Ovary (tissue), 9 donors: ENCODE data around the gene TSPAN4. TPM values are rescaled to one million over a fixed set of nuclear protein-coding genes. Genes with fewer than 3 reads are reported as not detected.
A peak's percentile ranks its signal among the peaks of the same experiment; 100 is the strongest.

Experiments used
- DNase-seq, 5 donors: peaks; one replicate each; pipeline ENCODE4 v3.0.0-alpha.2; 2019 to 2020
- H3K27ac ChIP-seq, 2 donors: fragments of 200-600 bp; one replicate each; pipeline versions ENCODE4 v1.5.1 to v1.8.0; 2019 to 2022
- H3K27me3 ChIP-seq: fragments of 200-600 bp; one replicate; pipeline ENCODE4 v1.8.0; 2022
- H3K36me3 ChIP-seq: fragments of 200-600 bp; sonication (generic); one replicate; pipeline ENCODE4 v1.5.1; 2019
- H3K4me1 ChIP-seq: one replicate; pipeline ENCODE4 v1.8.1; 2013; ENCODE audit warnings: mild to moderate bottlenecking, moderate library complexity; ENCODE audit not compliant: insufficient read depth
- H3K4me3 ChIP-seq: fragments of 200-600 bp; sonication (generic); one replicate; pipeline ENCODE4 v1.5.1; 2017
- H3K9me3 ChIP-seq, 2 donors: fragments of 200-600 bp in 1 of 2; sonication (generic) in 1 of 2; one replicate each; pipeline versions ENCODE4 v1.5.1 to v1.8.1; 2013 to 2019; ENCODE audit warnings: mild to moderate bottlenecking in 1 of 2, moderate library complexity in 1 of 2
- EP300 ChIP-seq: sonication (generic); formaldehyde crosslinking; IDR thresholded peaks from one replicate; pipeline ENCODE4 v1.6.1; 2017; ENCODE audit warnings: antibody characterized with exemption
- POLR2A ChIP-seq: fragments of 450-650 bp; IDR thresholded peaks from one replicate; pipeline ENCODE4 v1.6.1; 2017; ENCODE audit warnings: antibody characterized with exemption, mild to moderate bottlenecking, moderate library complexity
- WGBS, 3 donors: extraction: QIAGEN DNeasy Blood & Tissue Kit in 1 of 3; methylation state at CpG; one replicate each; pipeline versions ENCODE4 v1.1.5 to v1.1.7; 2013 to 2017; 5-methylcytosine and 5-hydroxymethylcytosine counted together
- intact Hi-C, 4 donors: fragments of 100-400 bp; cut with DNase I; formaldehyde crosslinking; loops; one replicate each; pipeline versions ENCODE4 v1.11.0 to v1.15.1; 2022 to 2023
- polyA plus RNA-seq, 2 donors: library from polyadenylated mRNA; stranded (reverse); fragments of 200-250 nt in 1 of 2; fragments of 350-450 nt in 1 of 2; fragmentation: Illumina TruSeq in 1 of 2; extraction: RNeasy Lipid Tissue Mini Kit (QIAGEN cat#74804) in 1 of 2; gene quantifications; one replicate each; pipeline ENCODE4 v1.2.3, GENCODE V29; 2013 to 2014
- total RNA-seq, 7 donors: library from RNA; depleted of rRNA in 2 of 7; stranded (reverse); fragments of >200 nt in 2 of 7; fragmentation: NEBNext Ultra II Directional in 3 of 7; extraction: Animal tissue kit (Norgen Biotek cat#: 25700) in 3 of 7; gene quantifications; one replicate each; pipeline versions ENCODE4 v1.1.0 to v1.2.4, GENCODE V29; 2016 to 2023
- TF ChIP-seq, protein P1 (sequence below), 3 donors: fragments of 450-650 bp in 2 of 3; fragments of 200-600 bp in 1 of 3; IDR thresholded peaks; one replicate each; pipeline versions ENCODE4 v1.5.1 to v1.8.0; 2016 to 2022; ENCODE audit warnings: antibody characterized with exemption in 3 of 3, mild to moderate bottlenecking in 1 of 3
- donor health status: DM: no; HTN: no; CAD: no; lungs with moderate emphysema.
- donor health status: DM: no; HTN: no; CAD: no.
- donor health status: Bipolar disorder and iron deficiency.
- donor health status: DM: yes; HTN: yes; CAD: no.
- donor health status: DM: no; HTN: no; CAD: no.
- donor health status: DM: yes; HTN: yes; CAD: no.

TSPAN4 gene
- total and polyA plus RNA-seq, 9 donors: 6.4 to 124 (median 89.7) TPM

- intact Hi-C loops: no loop called here
- Histone ChIP-seq H3K36me3 (no peaks in the 10 kb centered on the region), H3K27me3 (no peaks in the 10 kb centered on the region), H3K4me3 (no peak overlapping the region), H3K9me3 (no peaks in the 10 kb centered on the region), H3K4me1 (peaks cover 10% of the 10 kb centered on the region), H3K27ac (no peak overlapping the region)
- DNase-seq: no peak
- TF ChIP-seq EP300: no peak
- TF ChIP-seq, protein P1, sequence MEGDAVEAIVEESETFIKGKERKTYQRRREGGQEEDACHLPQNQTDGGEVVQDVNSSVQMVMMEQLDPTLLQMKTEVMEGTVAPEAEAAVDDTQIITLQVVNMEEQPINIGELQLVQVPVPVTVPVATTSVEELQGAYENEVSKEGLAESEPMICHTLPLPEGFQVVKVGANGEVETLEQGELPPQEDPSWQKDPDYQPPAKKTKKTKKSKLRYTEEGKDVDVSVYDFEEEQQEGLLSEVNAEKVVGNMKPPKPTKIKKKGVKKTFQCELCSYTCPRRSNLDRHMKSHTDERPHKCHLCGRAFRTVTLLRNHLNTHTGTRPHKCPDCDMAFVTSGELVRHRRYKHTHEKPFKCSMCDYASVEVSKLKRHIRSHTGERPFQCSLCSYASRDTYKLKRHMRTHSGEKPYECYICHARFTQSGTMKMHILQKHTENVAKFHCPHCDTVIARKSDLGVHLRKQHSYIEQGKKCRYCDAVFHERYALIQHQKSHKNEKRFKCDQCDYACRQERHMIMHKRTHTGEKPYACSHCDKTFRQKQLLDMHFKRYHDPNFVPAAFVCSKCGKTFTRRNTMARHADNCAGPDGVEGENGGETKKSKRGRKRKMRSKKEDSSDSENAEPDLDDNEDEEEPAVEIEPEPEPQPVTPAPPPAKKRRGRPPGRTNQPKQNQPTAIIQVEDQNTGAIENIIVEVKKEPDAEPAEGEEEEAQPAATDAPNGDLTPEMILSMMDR (IDR thresholded peaks at IDR 0.05): no peak
- no peak for TF ChIP-seq POLR2A
- WGBS, 3 donors: 85 to 91% (median 87%) methylated on average over 21 of the region's 21 CpGs
These were observed 33.2 kb downstream of the TSPAN4 start for GRCh38 chr11:875769-876301.

GRCh38 chr11:876545-876944 lies 33.9 kb downstream of the TSPAN4 start:
- H3K4me3 ChIP-seq: no peak overlapping the region
- no peaks in the 10 kb centered on the region for H3K9me3 ChIP-seq
- peaks cover 10% of the 10 kb centered on the region for H3K4me1 ChIP-seq
- WGBS, 3 donors: 27 to 65% (median 60%) methylated on average over 12 of the region's 12 CpGs
- peak in 2 of 5 donors; percentile 43 to 68 for DNase-seq
- H3K27me3 ChIP-seq: no peaks in the 10 kb centered on the region
- TF ChIP-seq EP300 (no peak), POLR2A (no peak)
- TF ChIP-seq, protein P1 (IDR thresholded peaks at IDR 0.05): no peak
- no peaks in the 10 kb centered on the region for H3K36me3 ChIP-seq
- intact Hi-C loops: no loop called here
- H3K27ac ChIP-seq: no peak overlapping the region

- H3K27ac ChIP-seq: no peak overlapping the region
- H3K4me1 ChIP-seq: peaks cover 10% of the 10 kb centered on the region
- no peak for DNase-seq
- H3K9me3 ChIP-seq: no peaks in the 10 kb centered on the region
- no peaks in the 10 kb centered on the region for H3K36me3 ChIP-seq
- no peaks in the 10 kb centered on the region for H3K27me3 ChIP-seq
- H3K4me3 ChIP-seq: no peak overlapping the region
- intact Hi-C loops: no loop called here
- 86 to 96% (median 91%) methylated on average over 11 of the region's 11 CpGs for WGBS, 3 donors
- TF ChIP-seq, protein P1 (IDR thresholded peaks at IDR 0.05): no peak
- TF ChIP-seq POLR2A (no peak), EP300 (no peak)
These were observed 34.9 kb downstream of the TSPAN4 start for GRCh38 chr11:877565-877964.

DNA sequence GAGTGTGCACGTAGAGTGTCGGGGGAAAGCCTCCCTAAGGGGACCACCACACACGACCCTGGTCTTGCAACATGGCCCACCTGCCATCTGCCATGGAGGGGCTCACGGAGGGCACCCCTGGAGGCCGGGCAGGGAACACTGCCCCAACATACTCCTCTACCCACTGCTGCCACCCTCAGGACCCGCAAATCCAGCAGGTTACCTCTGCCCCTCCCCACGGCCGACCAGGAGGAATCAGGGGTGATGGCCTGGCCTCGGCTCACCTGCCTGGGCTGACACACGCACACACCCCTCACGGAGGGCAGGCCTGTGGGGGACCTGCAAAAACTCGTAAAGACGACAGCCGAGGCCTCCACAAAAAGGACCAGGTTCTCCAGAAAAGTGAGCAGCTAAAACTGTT lies 37.8 kb downstream of the TSPAN4 start:
- no peak overlapping the region for H3K27ac ChIP-seq

More for the DNA sequence above, 37.8 kb downstream of the TSPAN4 start:
- Histone ChIP-seq H3K4me1 (peaks cover 4% of the 10 kb centered on the region), H3K27me3 (no peaks in the 10 kb centered on the region), H3K4me3 (no peak overlapping the region), H3K9me3 (no peaks in the 10 kb centered on the region), H3K36me3 (no peaks in the 10 kb centered on the region)
- intact Hi-C loops: loop anchor here in 1 of 4 donors (5.0 kb wide), 1 partner anchor 1422 kb away; the partner anchor contains the start of genes C11orf21 and TSPAN32
- TF ChIP-seq, protein P1 (IDR thresholded peaks at IDR 0.05): no peak
- no peak for TF ChIP-seq EP300
- TF ChIP-seq POLR2A: no peak
- no peak for DNase-seq
- WGBS, 3 donors: 85 to 92% (median 91%) methylated on average over 14 of the region's 14 CpGs
